Measurements from ENCODE around the gene CYP19A1. TPM values are rescaled to one million over a fixed set of nuclear protein-coding genes. Genes with fewer than 3 reads are reported as not detected.
A peak's percentile ranks its signal among the peaks of the same experiment; 100 is the strongest.
"Not testable (repeated sequence)": the region's sequence is repeated elsewhere in the genome, so short reads cannot be mapped to it uniquely, and the experiment has no call there.

CYP19A1 gene
- total RNA-seq, 1 donor from 2014 or later, result not detected

DNA sequence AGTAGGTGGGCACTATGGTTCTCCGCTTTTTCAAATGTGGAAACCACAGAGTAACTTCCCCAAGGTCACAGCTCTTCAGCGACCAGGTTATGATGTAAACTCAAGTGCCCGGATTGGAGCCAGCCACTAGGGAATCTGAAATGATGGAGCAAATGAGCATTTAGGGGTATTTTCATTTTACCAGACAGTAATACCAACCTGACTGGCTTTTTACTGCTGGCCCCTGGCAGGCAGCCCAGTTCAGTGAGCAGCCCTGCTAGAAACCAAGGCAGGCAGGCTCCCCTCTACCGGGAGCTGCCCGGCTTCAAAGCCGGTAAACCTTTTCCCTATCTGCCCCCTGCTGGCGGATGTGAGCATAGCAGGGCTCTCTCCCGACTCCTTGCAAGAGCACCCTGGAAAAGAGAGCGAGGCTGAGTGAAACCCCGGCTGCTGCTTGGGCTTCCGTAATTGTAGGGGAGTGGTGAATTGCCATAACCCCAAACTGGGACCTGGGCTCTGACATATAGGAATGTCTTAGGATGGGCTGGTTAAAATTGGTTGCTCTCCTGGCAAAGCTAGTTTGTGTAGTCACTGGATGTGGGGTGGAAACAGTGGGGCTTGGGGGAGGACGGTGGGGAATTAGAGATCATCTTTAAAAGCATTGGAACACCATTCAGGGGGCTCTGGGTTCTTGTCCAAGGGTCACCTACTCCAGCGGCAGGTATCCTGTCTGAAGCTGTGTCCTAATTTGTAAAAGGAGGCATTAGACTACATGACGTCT lies 145.7 kb downstream of the CYP19A1 start:
- TF ChIP-seq, protein P1, sequence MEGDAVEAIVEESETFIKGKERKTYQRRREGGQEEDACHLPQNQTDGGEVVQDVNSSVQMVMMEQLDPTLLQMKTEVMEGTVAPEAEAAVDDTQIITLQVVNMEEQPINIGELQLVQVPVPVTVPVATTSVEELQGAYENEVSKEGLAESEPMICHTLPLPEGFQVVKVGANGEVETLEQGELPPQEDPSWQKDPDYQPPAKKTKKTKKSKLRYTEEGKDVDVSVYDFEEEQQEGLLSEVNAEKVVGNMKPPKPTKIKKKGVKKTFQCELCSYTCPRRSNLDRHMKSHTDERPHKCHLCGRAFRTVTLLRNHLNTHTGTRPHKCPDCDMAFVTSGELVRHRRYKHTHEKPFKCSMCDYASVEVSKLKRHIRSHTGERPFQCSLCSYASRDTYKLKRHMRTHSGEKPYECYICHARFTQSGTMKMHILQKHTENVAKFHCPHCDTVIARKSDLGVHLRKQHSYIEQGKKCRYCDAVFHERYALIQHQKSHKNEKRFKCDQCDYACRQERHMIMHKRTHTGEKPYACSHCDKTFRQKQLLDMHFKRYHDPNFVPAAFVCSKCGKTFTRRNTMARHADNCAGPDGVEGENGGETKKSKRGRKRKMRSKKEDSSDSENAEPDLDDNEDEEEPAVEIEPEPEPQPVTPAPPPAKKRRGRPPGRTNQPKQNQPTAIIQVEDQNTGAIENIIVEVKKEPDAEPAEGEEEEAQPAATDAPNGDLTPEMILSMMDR (IDR thresholded peaks at IDR 0.05; ENCODE audit: insufficient read depth, low read length, poor library complexity, severe bottlenecking), result peak; percentile 95
- H3K4me3 ChIP-seq (ENCODE audit: low read depth, low read length), result no peak overlapping the region
- H3K27me3 ChIP-seq (ENCODE audit: control insufficient read depth, insufficient read depth, low read length), result peaks cover 14% of the 10 kb centered on the region
- peak; percentile 56 for DNase-seq (ENCODE audit: low read depth)
- no peaks in the 10 kb centered on the region for H3K36me3 ChIP-seq (ENCODE audit: control insufficient read depth, insufficient read depth, low read length)

DNA sequence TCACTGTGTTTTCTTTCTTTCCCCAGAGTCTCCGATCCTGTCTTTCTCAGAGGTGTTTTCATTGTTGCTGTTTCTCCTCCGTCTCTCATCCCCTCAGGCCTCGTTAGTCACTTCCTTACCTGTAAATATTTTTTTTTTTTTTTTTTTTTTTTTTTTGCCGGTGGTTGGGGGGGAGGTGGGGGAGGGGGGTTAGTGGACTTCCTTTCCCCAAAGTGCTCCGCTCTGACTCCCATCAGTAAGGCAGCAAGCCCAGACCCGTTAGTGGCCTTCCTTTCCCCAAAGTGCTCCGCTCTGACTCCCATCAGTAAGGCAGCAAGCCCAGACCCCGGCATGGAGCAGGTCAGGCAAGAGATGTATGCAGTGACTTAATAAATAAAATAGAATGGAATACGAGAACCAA lies 146.6 kb downstream of the CYP19A1 start:
- no peak for DNase-seq (ENCODE audit: low read depth)
- TF ChIP-seq, protein P1 (IDR thresholded peaks at IDR 0.05; ENCODE audit: insufficient read depth, low read length, poor library complexity, severe bottlenecking), result no peak
- no peak overlapping the region for H3K4me3 ChIP-seq (ENCODE audit: low read depth, low read length)
- peaks cover 11% of the 10 kb centered on the region for H3K27me3 ChIP-seq (ENCODE audit: control insufficient read depth, insufficient read depth, low read length)
- no peaks in the 10 kb centered on the region for H3K36me3 ChIP-seq (ENCODE audit: control insufficient read depth, insufficient read depth, low read length)

DNA sequence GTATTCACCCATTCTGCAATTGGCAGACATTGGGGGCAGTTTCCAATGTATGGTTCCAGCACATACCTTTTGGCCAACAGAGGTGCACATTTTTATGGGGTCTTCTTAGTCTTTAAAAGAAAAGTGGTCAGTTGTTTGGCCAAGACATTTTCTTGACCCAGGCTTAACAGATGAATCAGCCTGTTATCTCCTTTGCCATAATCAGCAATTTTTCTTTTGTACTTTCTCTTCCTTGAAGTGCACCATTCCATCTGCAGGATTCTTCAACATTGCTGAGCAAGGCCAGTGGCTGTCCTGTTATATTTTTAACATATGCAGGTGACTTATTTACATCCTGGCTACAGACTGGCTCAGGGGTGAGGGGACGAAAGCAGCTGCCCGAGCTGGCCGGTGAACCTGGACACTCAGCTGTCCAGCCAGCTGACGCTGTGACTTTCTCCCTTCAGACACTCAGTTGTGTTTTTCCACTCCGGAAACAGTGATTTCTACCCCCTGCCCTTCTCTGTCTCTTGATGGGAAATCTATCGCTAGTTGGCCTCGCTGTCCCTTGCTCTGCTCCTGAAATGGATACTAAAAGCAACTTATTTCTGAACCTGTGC lies 147.2 kb downstream of the CYP19A1 start:
- no peak overlapping the region for H3K4me3 ChIP-seq (ENCODE audit: low read depth, low read length)
- DNase-seq (ENCODE audit: low read depth), result no peak
- TF ChIP-seq, protein P1 (IDR thresholded peaks at IDR 0.05; ENCODE audit: insufficient read depth, low read length, poor library complexity, severe bottlenecking), result no peak
- peaks cover 8% of the 10 kb centered on the region for H3K27me3 ChIP-seq (ENCODE audit: control insufficient read depth, insufficient read depth, low read length)
- H3K36me3 ChIP-seq (ENCODE audit: control insufficient read depth, insufficient read depth, low read length), result no peaks in the 10 kb centered on the region

GRCh38 chr15:51190424-51191068 lies 147.8 kb downstream of the CYP19A1 start:
- Histone ChIP-seq H3K27me3 (ENCODE audit: control insufficient read depth, insufficient read depth, low read length) (peaks cover 8% of the 10 kb centered on the region), H3K4me3 (ENCODE audit: low read depth, low read length) (no peak overlapping the region), H3K36me3 (ENCODE audit: control insufficient read depth, insufficient read depth, low read length) (no peaks in the 10 kb centered on the region)
- TF ChIP-seq, protein P1 (IDR thresholded peaks at IDR 0.05; ENCODE audit: insufficient read depth, low read length, poor library complexity, severe bottlenecking), result no peak
- DNase-seq (ENCODE audit: low read depth), result no peak

DNA sequence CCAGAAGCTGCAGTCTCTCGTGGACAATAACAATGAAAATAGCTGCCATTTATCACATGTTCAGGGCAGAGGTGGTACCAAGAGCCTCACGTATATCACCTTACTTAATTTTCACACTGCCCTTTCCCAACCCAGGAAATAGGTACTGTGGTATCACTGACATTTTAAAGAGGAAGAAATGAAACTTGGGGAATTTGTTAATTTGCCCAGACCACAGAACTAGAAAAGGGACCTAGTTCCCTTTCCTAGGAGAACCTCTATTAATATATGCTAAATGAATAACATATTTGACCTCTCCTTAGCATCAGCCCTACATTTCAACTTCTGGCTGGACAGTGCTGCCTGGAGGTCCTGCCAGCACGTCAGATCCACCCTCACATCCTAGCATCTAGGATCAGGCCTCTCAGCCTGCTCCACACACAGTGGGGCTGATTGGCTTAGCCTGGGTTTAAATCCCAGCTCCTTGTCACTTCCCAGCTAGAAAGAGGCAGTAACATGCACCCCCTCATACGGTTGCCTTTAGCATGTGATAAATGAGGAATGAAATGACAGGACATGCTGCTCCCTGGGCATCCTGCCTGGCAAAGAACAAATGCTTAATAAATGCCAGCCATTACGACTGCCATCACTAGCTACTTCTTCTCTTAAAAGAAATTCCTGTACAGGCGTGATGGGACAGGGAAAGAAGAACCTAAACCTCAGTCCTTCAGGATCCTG lies 148.6 kb downstream of the CYP19A1 start:
- Histone ChIP-seq H3K36me3 (ENCODE audit: control insufficient read depth, insufficient read depth, low read length) (no peaks in the 10 kb centered on the region), H3K27me3 (ENCODE audit: control insufficient read depth, insufficient read depth, low read length) (peaks cover 8% of the 10 kb centered on the region), H3K4me3 (ENCODE audit: low read depth, low read length) (no peak overlapping the region)
- DNase-seq (ENCODE audit: low read depth), result no peak
- TF ChIP-seq, protein P1 (IDR thresholded peaks at IDR 0.05; ENCODE audit: insufficient read depth, low read length, poor library complexity, severe bottlenecking), result no peak

GRCh38 chr15:51188791-51189190 lies 149.6 kb downstream of the CYP19A1 start:
- DNase-seq (ENCODE audit: low read depth); H3K36me3 ChIP-seq (ENCODE audit: control insufficient read depth, insufficient read depth, low read length); H3K4me3 ChIP-seq (ENCODE audit: low read depth, low read length): not testable (repeated sequence)
- peaks cover 11% of the 10 kb centered on the region for H3K27me3 ChIP-seq (ENCODE audit: control insufficient read depth, insufficient read depth, low read length)
